Mesendoderm (in vitro differentiated cells): ENCODE measurements around the gene MCF2L2.

Experiments
- DNase-seq: peaks from one replicate; pipeline ENCODE4 v3.0.0; 2013
- H2AK5ac ChIP-seq: 2 replicates; pipeline ENCODE4 v1.6.1; 2013; ENCODE audit warnings: low read length, inconsistent platforms
- H2BK120ac ChIP-seq: 2 replicates; pipeline ENCODE4 v1.6.1; 2013; ENCODE audit warnings: low read depth, mild to moderate bottlenecking, low read length, moderate library complexity, mixed read lengths
- H2BK15ac ChIP-seq: replicated peaks from 2 replicates; pipeline ENCODE4 v1.6.1; 2013; ENCODE audit warnings: low read depth, mild to moderate bottlenecking, moderate library complexity
- H2BK5ac ChIP-seq: 2 replicates; pipeline ENCODE4 v1.6.1; 2013; ENCODE audit warnings: low read length, inconsistent platforms
- H3K18ac ChIP-seq: 2 replicates; pipeline ENCODE4 v1.6.1; 2013; ENCODE audit warnings: mild to moderate bottlenecking, low read length, mixed read lengths
- H3K23ac ChIP-seq: one replicate; pipeline ENCODE4 v1.6.1; 2013; ENCODE audit warnings: low read length
- H3K27ac ChIP-seq: 2 replicates; pipeline ENCODE4 v1.5.1; 2013; ENCODE audit warnings: low read depth, mild to moderate bottlenecking, inconsistent platforms, low read length, moderate library complexity
- H3K27me3 ChIP-seq: 2 replicates; pipeline ENCODE4 v1.6.1; 2013; ENCODE audit warnings: low read length, control low read depth, mild to moderate bottlenecking, inconsistent platforms; ENCODE audit not compliant: insufficient read depth, poor library complexity
- H3K36me3 ChIP-seq: 2 replicates; pipeline ENCODE4 v1.6.1; 2013; ENCODE audit warnings: low read length, inconsistent platforms; ENCODE audit not compliant: control insufficient read depth, insufficient read depth
- H3K4ac ChIP-seq: one replicate; pipeline ENCODE4 v1.6.1; 2013; ENCODE audit warnings: low read depth, mild to moderate bottlenecking, low read length, moderate library complexity
- H3K4me1 ChIP-seq: 2 replicates; pipeline ENCODE4 v1.6.1; 2013; ENCODE audit warnings: low read depth, low read length, inconsistent platforms; ENCODE audit not compliant: control insufficient read depth
- H3K4me2 ChIP-seq: 2 replicates; pipeline ENCODE4 v1.6.1; 2013; ENCODE audit warnings: low read length
- H3K4me3 ChIP-seq: 2 replicates; pipeline ENCODE4 v1.5.1; 2013; ENCODE audit warnings: mild to moderate bottlenecking, low read length
- H3K56ac ChIP-seq: one replicate; pipeline ENCODE4 v1.6.1; 2013; ENCODE audit warnings: low read length
- H3K79me1 ChIP-seq: 2 replicates; pipeline ENCODE4 v1.6.1; 2013; ENCODE audit warnings: low read length, inconsistent platforms
- H3K79me2 ChIP-seq: 2 replicates; pipeline ENCODE4 v1.6.1; 2013; ENCODE audit warnings: mild to moderate bottlenecking, low read length; ENCODE audit not compliant: control insufficient read depth, insufficient read depth
- H3K9ac ChIP-seq: 2 replicates; pipeline ENCODE4 v1.6.1; 2013; ENCODE audit warnings: low read length, inconsistent platforms
- H4K5ac ChIP-seq: one replicate; pipeline ENCODE4 v1.6.1; 2013; ENCODE audit warnings: low read length
- H4K8ac ChIP-seq: one replicate; pipeline ENCODE4 v1.6.1; 2013; ENCODE audit warnings: low read depth, mild to moderate bottlenecking, control low read depth, low read length, moderate library complexity
- WGBS: extraction: QIAGEN DNeasy Blood & Tissue Kit; methylation state at CpG from one replicate; pipeline ENCODE4 v1.1.7; 2013; ENCODE audit warnings: low lambda C conversion rate, missing lambda C conversion rate; ENCODE audit not compliant: insufficient coverage; ENCODE audit errors: extremely low coverage; 5-methylcytosine and 5-hydroxymethylcytosine counted together

The MCF2L2 gene

GRCh38 chr3:183210341-183210740 is 218.1 kb downstream of the MCF2L2 start:
- H2BK5ac ChIP-seq, result no peak overlapping the region
- H3K27me3 ChIP-seq, result no peaks in the 10 kb centered on the region
- H2AK5ac ChIP-seq, result no peak overlapping the region
- H3K9ac ChIP-seq, result no peak overlapping the region
- H3K4me1 ChIP-seq, result peaks cover 2% of the 10 kb centered on the region
- no peak overlapping the region for H3K23ac ChIP-seq
- no peak overlapping the region for H3K4me3 ChIP-seq
- no peak for DNase-seq
- no peak overlapping the region for H4K5ac ChIP-seq
- no peak overlapping the region for H3K27ac ChIP-seq
- WGBS, result no CpG with 5 or more reads among the region's 5 CpGs
- H3K56ac ChIP-seq, result no peak overlapping the region
- H4K8ac ChIP-seq, result no peak overlapping the region
- H3K79me2 ChIP-seq, result no peaks in the 10 kb centered on the region
- H3K4ac ChIP-seq, result no peak overlapping the region
- no peaks in the 10 kb centered on the region for H3K36me3 ChIP-seq
- no peaks in the 10 kb centered on the region for H3K79me1 ChIP-seq
- no peak overlapping the region for H2BK120ac ChIP-seq
- no peak overlapping the region for H2BK15ac ChIP-seq
- no peak overlapping the region for H3K4me2 ChIP-seq
- no peak overlapping the region for H3K18ac ChIP-seq

GRCh38 chr3:183208800-183209199 is 219.6 kb downstream of the MCF2L2 start:
- no peak overlapping the region for H3K4ac ChIP-seq

DNA sequence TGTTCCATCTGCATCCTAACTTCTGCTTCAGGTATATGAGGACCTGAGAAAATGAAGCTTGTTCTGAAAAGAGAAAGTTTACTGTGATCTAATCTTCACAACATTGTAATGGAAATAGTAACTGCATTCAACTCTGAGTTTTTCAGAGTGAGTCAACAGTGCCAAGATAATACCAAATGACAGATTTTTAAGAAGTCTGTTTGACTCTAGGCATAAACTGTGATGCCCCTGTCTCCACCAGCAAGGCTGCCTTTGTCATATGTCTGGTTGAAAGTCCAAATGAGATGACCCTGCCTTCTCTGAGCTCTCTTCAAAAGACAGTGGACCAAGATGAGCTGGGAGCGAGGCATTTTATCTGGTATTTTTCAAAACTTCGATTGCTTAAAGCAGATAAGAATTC is 220.2 kb downstream of the MCF2L2 start:
- Histone ChIP-seq H2BK15ac (no peak overlapping the region), H3K9ac (no peak overlapping the region), H3K23ac (no peak overlapping the region), H2BK5ac (no peak overlapping the region), H3K36me3 (no peaks in the 10 kb centered on the region), H3K79me1 (no peaks in the 10 kb centered on the region), H2BK120ac (no peak overlapping the region), H4K5ac (no peak overlapping the region), H3K18ac (no peak overlapping the region), H3K27ac (no peak overlapping the region), H3K4me2 (no peak overlapping the region), H2AK5ac (no peak overlapping the region), H3K56ac (no peak overlapping the region), H4K8ac (no peak overlapping the region), H3K4me3 (no peak overlapping the region), H3K4ac (no peak overlapping the region), H3K4me1 (peaks cover 2% of the 10 kb centered on the region), H3K27me3 (no peaks in the 10 kb centered on the region), H3K79me2 (no peaks in the 10 kb centered on the region)
- WGBS, result no CpG with 5 or more reads among the region's 2 CpGs
- DNase-seq, result no peak

More at GRCh38 chr3:183208800-183209199, 219.6 kb downstream of the MCF2L2 start:
- H3K4me2 ChIP-seq, result no peak overlapping the region
- no peak for DNase-seq
- no peak overlapping the region for H3K18ac ChIP-seq
- no peak overlapping the region for H4K5ac ChIP-seq
- no peak overlapping the region for H3K4me3 ChIP-seq
- H3K27ac ChIP-seq, result no peak overlapping the region
- H3K36me3 ChIP-seq, result no peaks in the 10 kb centered on the region
- no peak overlapping the region for H3K9ac ChIP-seq
- H3K79me1 ChIP-seq, result no peaks in the 10 kb centered on the region
- H4K8ac ChIP-seq, result no peak overlapping the region
- no peak overlapping the region for H2BK15ac ChIP-seq
- WGBS, result no CpG with 5 or more reads among the region's 2 CpGs
- H2AK5ac ChIP-seq, result no peak overlapping the region
- no peak overlapping the region for H2BK5ac ChIP-seq
- no peaks in the 10 kb centered on the region for H3K79me2 ChIP-seq
- H3K56ac ChIP-seq, result no peak overlapping the region
- H3K4me1 ChIP-seq, result peaks cover 2% of the 10 kb centered on the region
- H3K23ac ChIP-seq, result no peak overlapping the region
- no peaks in the 10 kb centered on the region for H3K27me3 ChIP-seq
- H2BK120ac ChIP-seq, result no peak overlapping the region

DNA sequence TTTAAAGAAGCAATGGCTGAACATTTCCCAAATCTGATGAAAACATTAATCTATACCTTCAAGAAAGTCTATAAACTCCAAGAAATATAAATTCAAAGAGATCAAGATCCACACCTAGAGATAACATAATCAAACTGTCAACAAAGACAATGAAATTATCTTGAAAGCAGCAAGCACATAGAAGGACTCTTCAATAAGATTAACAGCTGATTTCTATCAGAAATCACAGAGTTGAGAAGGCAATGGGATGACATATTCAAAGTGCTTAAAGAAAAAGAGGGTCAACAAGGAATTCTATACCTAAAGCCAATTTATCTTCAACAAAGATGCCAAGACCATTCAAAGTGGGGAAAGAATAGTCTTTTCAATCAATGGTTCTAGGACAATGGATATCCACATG is 224.7 kb downstream of the MCF2L2 start:
- Histone ChIP-seq H3K79me1 (no peaks in the 10 kb centered on the region), H2BK120ac (no peak overlapping the region), H3K27ac (no peak overlapping the region), H3K4me3 (no peak overlapping the region), H3K18ac (no peak overlapping the region), H3K4me2 (no peak overlapping the region), H2AK5ac (no peak overlapping the region), H2BK5ac (no peak overlapping the region), H4K5ac (no peak overlapping the region), H3K36me3 (no peaks in the 10 kb centered on the region), H3K79me2 (no peaks in the 10 kb centered on the region), H4K8ac (no peak overlapping the region), H3K56ac (no peak overlapping the region), H3K27me3 (no peaks in the 10 kb centered on the region), H3K4me1 (peaks cover 2% of the 10 kb centered on the region), H2BK15ac (no peak overlapping the region), H3K23ac (no peak overlapping the region), H3K4ac (no peak overlapping the region), H3K9ac (no peak overlapping the region)
- peak; percentile 30 for DNase-seq

GRCh38 chr3:183202004-183202722 is 226.3 kb downstream of the MCF2L2 start:
- H3K4me2 ChIP-seq, result no peak overlapping the region
- H3K79me1 ChIP-seq, result no peaks in the 10 kb centered on the region
- no peak overlapping the region for H3K9ac ChIP-seq
- H3K4me3 ChIP-seq, result no peak overlapping the region
- H3K4ac ChIP-seq, result peak overlapping the region; percentile 36
- peaks cover 2% of the 10 kb centered on the region for H3K4me1 ChIP-seq
- no peaks in the 10 kb centered on the region for H3K79me2 ChIP-seq
- no peak for DNase-seq
- no CpG with 5 or more reads among the region's 4 CpGs for WGBS
- no peak overlapping the region for H4K8ac ChIP-seq
- no peak overlapping the region for H3K23ac ChIP-seq
- peak overlapping the region; percentile 30 for H2AK5ac ChIP-seq
- H3K56ac ChIP-seq, result no peak overlapping the region
- no peak overlapping the region for H3K18ac ChIP-seq
- no peaks in the 10 kb centered on the region for H3K27me3 ChIP-seq
- no peak overlapping the region for H2BK120ac ChIP-seq
- H3K27ac ChIP-seq, result no peak overlapping the region
- H2BK15ac ChIP-seq, result no peak overlapping the region
- H4K5ac ChIP-seq, result no peak overlapping the region
- no peak overlapping the region for H2BK5ac ChIP-seq
- no peaks in the 10 kb centered on the region for H3K36me3 ChIP-seq

- H3K4ac ChIP-seq, result no peak overlapping the region
- no peak overlapping the region for H2BK5ac ChIP-seq
- no CpG with 5 or more reads among the region's 1 CpG for WGBS
- H3K27me3 ChIP-seq, result no peaks in the 10 kb centered on the region
- no peak overlapping the region for H3K23ac ChIP-seq
- H3K56ac ChIP-seq, result no peak overlapping the region
- H3K4me3 ChIP-seq, result no peak overlapping the region
- no peak overlapping the region for H2BK15ac ChIP-seq
- H3K79me2 ChIP-seq, result no peaks in the 10 kb centered on the region
- H4K8ac ChIP-seq, result no peak overlapping the region
- H3K4me2 ChIP-seq, result no peak overlapping the region
- peaks cover 2% of the 10 kb centered on the region for H3K4me1 ChIP-seq
- H3K36me3 ChIP-seq, result no peaks in the 10 kb centered on the region
- no peaks in the 10 kb centered on the region for H3K79me1 ChIP-seq
- H3K27ac ChIP-seq, result no peak overlapping the region
- H4K5ac ChIP-seq, result no peak overlapping the region
- no peak for DNase-seq
- no peak overlapping the region for H2AK5ac ChIP-seq
- H3K9ac ChIP-seq, result no peak overlapping the region
- H2BK120ac ChIP-seq, result no peak overlapping the region
- H3K18ac ChIP-seq, result no peak overlapping the region
Observed at GRCh38 chr3:183198939-183199338, 229.5 kb downstream of the MCF2L2 start.
